ENCODE data around the gene GAPDHS. TPM values are rescaled to one million over a fixed set of nuclear protein-coding genes. Genes with fewer than 3 reads are reported as not detected.

GAPDHS gene
- total RNA-seq = not detected

DNA sequence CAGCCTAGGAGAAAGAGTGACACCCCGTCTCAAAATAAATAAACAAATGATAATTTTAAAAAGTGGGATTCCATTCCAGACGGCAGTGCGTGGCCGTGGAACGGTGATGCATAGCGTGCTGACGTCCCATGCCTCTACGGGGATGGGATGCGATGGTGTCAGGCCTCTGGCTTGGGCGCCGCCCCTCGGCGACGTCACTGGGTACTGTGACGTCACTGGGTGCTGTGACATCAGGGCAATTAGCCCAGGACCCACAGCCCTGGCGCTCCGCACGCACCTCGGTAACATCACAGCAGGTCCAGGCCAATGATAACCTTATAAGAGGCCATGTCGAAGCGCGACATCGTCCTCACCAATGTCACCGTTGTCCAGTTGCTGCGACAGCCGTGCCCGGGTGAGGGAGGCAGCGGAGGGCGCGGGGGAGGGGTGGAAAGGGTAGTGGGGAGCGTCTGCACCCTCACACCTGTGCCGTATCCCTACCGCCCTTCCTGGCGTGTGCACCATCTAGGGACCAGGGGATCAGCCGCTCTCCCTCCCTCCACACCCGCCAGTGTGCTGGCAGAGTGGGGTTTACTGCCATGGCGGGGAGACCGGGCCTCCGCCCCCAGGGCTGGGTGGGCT is at the start of gene GAPDHS:
GAPDHS (plus strand) TSS at position 256 of the 621 bp plus-strand sequence; CDS start at position 328, 72 bp downstream.

GRCh38 chr19:35490364-35490763 is 42.9 kb upstream of the GAPDHS start, which contains the start of gene KRTDAP:
Gene KRTDAP (minus strand): TSS chr19:35490464. CDS start chr19:35490442, 22 bp downstream.

DNA sequence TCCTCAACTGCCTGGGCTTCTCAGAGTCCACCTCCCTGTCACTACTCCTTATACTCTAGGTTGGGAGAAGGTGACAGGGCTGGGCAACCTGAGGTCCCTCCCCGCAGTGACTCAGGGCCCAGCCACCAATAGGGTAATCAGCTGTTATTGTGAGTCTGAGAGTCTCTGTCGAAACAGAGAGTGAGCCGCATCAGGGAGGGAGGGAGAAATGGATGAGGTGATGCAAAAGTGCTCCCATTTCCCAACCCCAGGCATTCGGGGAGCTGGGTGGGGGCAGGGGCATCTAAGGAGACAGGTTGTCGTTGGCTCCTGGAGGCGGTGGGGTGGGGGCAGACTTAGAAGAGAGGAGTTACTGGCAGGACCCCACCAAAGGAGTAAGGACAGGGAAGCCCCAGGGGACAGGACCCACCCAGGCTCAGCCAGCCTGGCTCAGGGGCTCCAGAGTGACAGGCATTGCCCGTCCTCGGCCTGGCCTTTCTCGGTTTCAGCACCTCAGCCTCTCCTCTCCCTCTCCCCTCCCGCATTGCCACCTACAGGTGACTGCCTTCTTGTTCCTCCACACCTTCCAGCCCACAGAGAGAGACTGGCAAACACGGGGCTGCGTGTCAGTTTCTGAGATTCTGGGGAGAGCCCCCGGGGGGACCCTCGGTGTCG is 19.5 kb upstream of the GAPDHS start, which contains the start of gene DMKN:
DMKN (minus strand) TSS at position 22 of the 654 bp plus-strand sequence. CDS start 174 bp downstream, outside the sequence.

DNA sequence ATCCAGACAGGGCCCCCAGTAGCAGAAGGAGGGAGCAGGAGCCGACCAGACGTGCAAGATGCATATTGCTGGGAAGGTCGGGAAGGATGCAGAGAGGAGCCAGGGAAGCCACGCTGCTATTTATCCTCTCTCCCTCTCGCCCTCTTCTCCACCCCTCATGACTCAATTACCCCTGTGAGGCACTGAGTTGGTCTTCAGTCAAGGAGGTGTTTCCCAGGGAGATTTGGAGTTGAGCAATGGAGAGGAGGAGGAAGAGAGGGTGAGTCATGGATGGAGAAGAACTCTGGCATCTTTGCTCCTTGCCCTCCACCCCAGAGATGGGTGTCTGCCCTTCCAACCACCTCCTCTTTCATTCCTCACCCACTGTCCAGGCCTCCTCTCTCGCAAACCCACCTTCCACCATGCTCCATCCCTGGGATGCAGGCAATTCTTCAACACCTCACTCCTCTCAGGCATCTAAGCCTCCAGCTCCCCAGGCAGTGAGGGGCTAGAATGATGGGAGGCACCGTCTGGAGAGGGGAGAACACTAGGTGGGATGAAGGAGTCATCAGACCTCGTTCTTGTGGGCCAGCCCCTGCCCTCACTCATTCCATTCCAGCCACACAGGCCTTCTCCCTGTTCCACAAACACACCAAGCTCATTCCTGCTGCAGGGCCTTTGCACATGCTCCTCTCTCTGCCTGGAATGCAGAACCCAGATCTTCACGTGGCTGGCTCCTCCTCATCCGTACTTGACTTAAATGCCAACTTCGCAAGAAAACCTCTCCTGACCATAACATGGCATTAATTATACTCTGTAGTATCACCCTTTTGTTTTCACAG is 4.8 kb upstream of the GAPDHS start, which contains the start of gene SBSN:
SBSN (minus strand) TSS at position 94 of the 821 bp plus-strand sequence; CDS start at position 64, 30 bp downstream.

GRCh38 chr19:35545001-35545854 is 12.0 kb downstream of the GAPDHS start, which contains the start of gene TMEM147:
Gene TMEM147 (plus strand): TSS chr19:35545626. CDS start chr19:35545740, 114 bp downstream.

GRCh38 chr19:35563207-35563829 is 30.1 kb downstream of the GAPDHS start, which contains the start of gene ATP4A:
Gene ATP4A (minus strand): TSS chr19:35563658. CDS start chr19:35563629, 29 bp downstream.

GRCh38 chr19:35585848-35586247 is 52.6 kb downstream of the GAPDHS start, which contains the start of gene PMIS2:
Gene PMIS2 (plus strand): TSS chr19:35586173. CDS start chr19:35586260, 87 bp downstream.

Other genes with a start within 250 kb of the GAPDHS start
- gene MAG, start 241.3 kb upstream of the GAPDHS start, total RNA-seq = 0.31 TPM
- not detected for gene CD22, start 204.3 kb upstream of the GAPDHS start, total RNA-seq
- not detected for gene FFAR1, start 185.6 kb upstream of the GAPDHS start, total RNA-seq
- gene FFAR3, start 175.0 kb upstream of the GAPDHS start, total RNA-seq = not detected
- gene GPR42, start 162.4 kb upstream of the GAPDHS start, total RNA-seq = not detected
- not detected for gene FFAR2, start 85.2 kb upstream of the GAPDHS start, total RNA-seq
- gene KRTDAP, start 43.0 kb upstream of the GAPDHS start, total RNA-seq = not detected
- gene DMKN, start 19.8 kb upstream of the GAPDHS start, total RNA-seq = not detected
- gene SBSN, start 5.1 kb upstream of the GAPDHS start, total RNA-seq = not detected
- gene TMEM147, start 12.2 kb downstream of the GAPDHS start, total RNA-seq = 39.8 TPM
- not detected for gene ATP4A, start 30.2 kb downstream of the GAPDHS start, total RNA-seq
- not detected for gene PMIS2, start 52.7 kb downstream of the GAPDHS start, total RNA-seq
- 7.5 TPM for gene HAUS5, start 79.3 kb downstream of the GAPDHS start, total RNA-seq
- 18.8 TPM for gene RBM42, start 95.6 kb downstream of the GAPDHS start, total RNA-seq
- gene ETV2, start 108.3 kb downstream of the GAPDHS start, total RNA-seq = 0.94 TPM
- gene COX6B1, start 114.9 kb downstream of the GAPDHS start, total RNA-seq = 115 TPM
- not detected for gene UPK1A, start 133.1 kb downstream of the GAPDHS start, total RNA-seq
- gene ZBTB32, start 171.1 kb downstream of the GAPDHS start, total RNA-seq = not detected
- 11.6 TPM for gene KMT2B, start 184.5 kb downstream of the GAPDHS start, total RNA-seq
- 0.94 TPM for gene IGFLR1, start 209.0 kb downstream of the GAPDHS start, total RNA-seq
- gene U2AF1L4, start 212.0 kb downstream of the GAPDHS start, total RNA-seq = 5.3 TPM
- gene PSENEN, start 212.2 kb downstream of the GAPDHS start, total RNA-seq = 8.8 TPM
- gene LIN37, start 215.1 kb downstream of the GAPDHS start, total RNA-seq = 16.9 TPM
- gene HSPB6, start 223.6 kb downstream of the GAPDHS start, total RNA-seq = not detected
- 5.9 TPM for gene PROSER3, start 224.7 kb downstream of the GAPDHS start, total RNA-seq
- gene ARHGAP33, start 242.1 kb downstream of the GAPDHS start, total RNA-seq = 123 TPM

All from parietal lobe (tissue), 1 donor.